GM12801 (cell line): ENCODE results near the gene RNF41.

Source experiments
- CTCF ChIP-seq: IDR thresholded peaks from one replicate; pipeline ENCODE4 v1.5.1; 2011; ENCODE audit warnings: control low read depth; ENCODE audit not compliant: insufficient read length; ENCODE audit errors: extremely low read depth

Gene RNF41

GRCh38 chr12:56160894-56161689, 60.6 kb downstream of the RNF41 start:
- TF ChIP-seq CTCF = no peak

- TF ChIP-seq CTCF = no peak
These were observed 61.4 kb downstream of the RNF41 start for GRCh38 chr12:56160193-56160763.

GRCh38 chr12:56159482-56160192, 62.1 kb downstream of the RNF41 start:
- TF ChIP-seq CTCF = no peak

GRCh38 chr12:56158926-56159461, 62.7 kb downstream of the RNF41 start:
- no peak for TF ChIP-seq CTCF

GRCh38 chr12:56158029-56158925, 63.4 kb downstream of the RNF41 start, which contains the start of gene MYL6:
Gene MYL6 (plus strand): TSS chr12:56158359. CDS start chr12:56158402, 43 bp downstream.
- TF ChIP-seq CTCF = no peak

- no peak for TF ChIP-seq CTCF
These were observed 64.3 kb downstream of the RNF41 start for GRCh38 chr12:56157201-56158028.
